GM18873 (cell line): ENCODE results near the gene TLL2.

Experiments used
- ATAC-seq: cut with Tn5 transposase; IDR thresholded peaks from one replicate; pipeline ENCODE4 v1.9.1; 2021; ENCODE audit warnings: mild to moderate bottlenecking, moderate library complexity, moderate number of reproducible peaks; ENCODE audit not compliant: unreplicated experiment, low FRiP score

The TLL2 gene

GRCh38 chr10:96369890-96370583, 143.7 kb downstream of the TLL2 start:
- no peak for ATAC-seq

DNA sequence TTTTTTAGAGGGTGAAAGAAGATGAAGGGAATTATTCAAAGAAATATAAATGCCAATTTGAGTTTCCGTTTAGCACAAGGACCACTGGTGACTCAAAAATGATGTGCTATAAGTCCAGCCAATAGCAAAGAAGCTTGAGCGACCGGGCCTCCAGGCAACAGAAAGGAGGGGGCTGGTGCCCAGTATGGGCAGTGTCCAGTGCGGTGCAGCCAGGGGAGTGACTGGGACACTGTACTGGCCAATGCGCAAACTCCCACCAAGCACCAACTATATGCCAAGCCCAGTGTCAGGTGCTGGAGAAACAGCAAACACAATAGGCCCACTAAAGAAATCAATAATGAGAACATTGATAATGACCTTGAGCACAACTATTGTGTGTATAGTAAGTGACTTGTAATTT, 144.8 kb downstream of the TLL2 start:
- no peak for ATAC-seq

DNA sequence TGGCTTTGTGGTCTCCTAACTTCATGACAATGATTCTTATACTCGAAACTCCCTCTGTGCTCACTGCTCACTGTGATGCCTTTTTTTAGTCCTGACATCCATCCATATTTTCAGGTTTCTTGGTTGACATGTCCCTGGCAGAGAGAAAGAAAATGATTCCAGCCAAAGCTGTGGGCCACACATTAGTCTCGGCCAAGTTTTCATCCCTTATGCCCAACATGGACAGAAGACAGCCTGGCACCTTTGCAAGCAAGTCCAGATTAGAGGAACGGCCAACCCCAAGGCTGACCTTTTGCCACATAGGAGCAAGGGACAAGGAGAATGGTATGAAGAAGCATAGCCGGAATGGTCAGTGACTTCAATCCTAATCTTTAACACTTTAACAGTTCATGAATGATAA, 146.3 kb downstream of the TLL2 start:
- no peak for ATAC-seq

DNA sequence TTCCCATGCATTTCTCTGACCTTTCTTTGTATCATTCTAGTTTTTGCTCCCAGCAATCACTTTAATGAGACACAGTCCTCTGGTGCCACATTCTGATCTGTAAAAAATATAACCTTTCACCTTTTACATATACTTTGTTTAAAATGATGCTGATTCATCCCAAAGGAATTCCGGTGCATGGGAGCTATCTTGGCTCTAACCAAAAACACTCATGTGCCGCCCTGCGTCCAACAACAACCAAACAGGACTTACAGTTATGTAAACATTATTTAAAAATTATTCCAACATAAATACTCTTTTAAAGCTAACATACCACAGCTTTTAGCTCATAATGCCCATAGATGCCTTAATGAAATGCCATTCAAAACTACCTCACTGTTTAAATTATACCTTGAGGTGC, 147.2 kb downstream of the TLL2 start:
- ATAC-seq: no peak

GRCh38 chr10:96365571-96365970, 148.2 kb downstream of the TLL2 start:
- ATAC-seq: no peak

DNA sequence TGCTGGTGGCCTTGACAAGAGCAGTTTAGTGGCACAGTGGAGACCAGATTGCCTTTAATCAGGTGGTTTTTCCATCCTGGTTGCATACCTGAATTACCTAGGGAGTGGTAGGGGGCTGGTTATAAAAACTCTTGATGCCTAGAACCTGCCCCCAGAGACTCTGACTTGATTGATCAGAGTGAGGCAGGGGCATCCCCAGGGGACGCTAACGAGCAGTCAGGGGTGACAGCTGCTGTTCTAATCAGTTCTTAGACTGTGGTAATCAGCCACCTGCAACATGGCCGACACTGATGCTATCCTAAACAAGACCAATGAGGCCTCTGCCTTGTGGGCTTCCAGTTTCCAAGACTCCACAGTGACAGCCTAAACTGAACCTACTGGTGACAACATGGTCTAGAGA, 153.0 kb downstream of the TLL2 start:
- ATAC-seq: no peak

- ATAC-seq: no peak
These were observed 153.4 kb downstream of the TLL2 start for GRCh38 chr10:96360331-96360730.

GRCh38 chr10:96359616-96360015, 154.1 kb downstream of the TLL2 start:
- ATAC-seq: no peak

DNA sequence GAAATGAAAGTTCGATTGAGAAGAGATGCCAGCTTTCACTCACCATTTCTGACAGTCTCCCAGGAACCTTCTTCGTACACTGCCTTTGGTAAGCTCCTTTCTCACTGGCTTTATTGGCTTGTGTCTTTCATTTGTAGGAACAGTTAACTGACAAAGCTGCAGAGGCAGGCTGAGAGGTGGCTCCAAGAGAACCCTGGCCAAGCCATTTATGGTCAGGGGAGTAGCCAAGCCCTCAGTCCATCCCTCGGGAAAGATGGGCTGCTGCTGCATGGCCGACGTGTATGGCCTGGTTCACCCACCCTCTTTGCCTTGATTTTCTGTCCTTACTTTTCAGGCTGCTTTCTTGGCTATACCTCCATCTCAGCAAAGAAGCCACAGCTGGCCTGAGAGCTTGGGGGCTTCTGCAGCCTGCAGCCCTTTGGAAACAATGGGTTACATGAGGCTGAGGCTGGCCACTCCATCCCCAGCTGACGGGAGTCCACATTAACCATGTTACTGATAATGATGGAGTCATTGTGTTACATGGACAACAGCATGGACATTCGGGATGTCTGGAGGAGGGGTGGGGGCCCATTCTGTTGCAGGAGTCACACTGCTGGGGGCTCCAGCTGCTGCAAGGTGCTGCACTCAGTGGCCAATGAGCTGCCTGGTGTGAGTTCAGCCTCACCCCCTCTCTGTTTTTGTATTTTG, 154.7 kb downstream of the TLL2 start, which contains the start of gene OPALIN:
Gene OPALIN (minus strand): TSS at position 152 of the 690 bp plus-strand sequence. CDS start 106 bp downstream, at position 46.
- no peak for ATAC-seq

DNA sequence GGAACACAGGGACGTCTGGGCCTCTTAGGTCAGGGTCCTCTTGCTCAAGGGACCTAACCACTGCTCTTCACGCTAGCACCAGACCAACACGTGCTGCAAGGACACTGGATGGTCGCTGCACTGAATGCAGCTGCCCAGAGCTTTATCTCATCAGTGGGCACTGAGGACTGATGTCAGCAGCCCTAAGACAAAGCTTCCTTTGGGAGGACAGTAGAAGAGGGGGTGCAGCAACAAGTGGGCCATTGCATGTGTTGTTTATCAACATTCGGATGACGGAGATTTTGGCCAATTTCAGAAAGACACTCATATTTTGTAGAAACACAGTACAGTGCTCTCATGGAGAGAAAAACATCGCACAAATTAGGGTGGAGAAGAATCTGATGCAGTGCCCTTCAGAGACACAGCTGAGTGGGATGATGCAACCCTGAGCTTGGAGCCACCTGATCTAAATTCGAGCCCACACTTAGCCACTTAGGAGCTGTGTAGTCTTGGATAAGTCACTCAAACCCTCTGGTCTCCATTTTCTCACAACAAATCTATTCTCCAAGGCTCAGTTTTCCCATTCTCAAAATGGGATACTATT, 156.6 kb downstream of the TLL2 start:
- no peak for ATAC-seq

DNA sequence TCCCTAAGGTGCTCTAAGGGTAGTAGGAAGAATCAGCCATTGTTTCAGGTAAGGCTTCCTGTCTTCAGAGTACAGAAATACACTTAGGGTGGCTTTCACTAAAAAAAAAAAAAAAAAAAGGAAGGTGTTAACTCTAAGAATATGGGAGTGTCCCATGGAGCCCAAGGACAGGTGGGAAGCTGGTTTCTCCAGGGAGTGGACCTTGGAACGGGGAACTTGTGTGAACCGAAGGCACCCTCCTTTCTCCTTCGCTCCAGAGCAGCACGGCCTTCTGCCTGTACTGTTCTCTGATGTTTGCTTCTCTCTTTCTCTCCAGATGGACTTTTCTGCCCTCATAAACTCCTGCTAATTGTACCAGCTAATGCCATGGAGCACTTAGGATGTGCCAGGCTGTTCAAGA, 161.1 kb downstream of the TLL2 start:
- no peak for ATAC-seq

- no peak for ATAC-seq
These were observed 161.7 kb downstream of the TLL2 start for GRCh38 chr10:96352027-96352426.

GRCh38 chr10:96346295-96346694, 167.4 kb downstream of the TLL2 start:
- no peak for ATAC-seq

DNA sequence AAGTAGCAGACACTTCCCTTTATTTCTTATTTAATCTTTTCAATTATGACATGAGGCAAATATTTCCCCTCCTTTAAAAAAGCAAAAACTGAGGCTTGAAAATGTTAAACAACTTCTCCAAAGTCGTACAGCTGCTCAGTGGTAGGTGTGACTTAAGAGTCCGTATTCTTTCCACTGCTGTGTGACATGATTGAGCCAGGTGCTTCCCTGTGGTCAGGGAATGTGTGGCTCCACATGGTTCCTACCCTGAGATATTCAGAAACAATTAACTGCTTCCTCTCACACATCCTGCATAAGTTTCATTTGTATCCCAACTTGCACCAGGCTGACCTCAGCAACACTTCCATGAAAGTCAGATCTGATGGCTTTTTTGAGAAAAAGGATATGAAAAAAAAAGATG, 168.5 kb downstream of the TLL2 start:
- no peak for ATAC-seq

DNA sequence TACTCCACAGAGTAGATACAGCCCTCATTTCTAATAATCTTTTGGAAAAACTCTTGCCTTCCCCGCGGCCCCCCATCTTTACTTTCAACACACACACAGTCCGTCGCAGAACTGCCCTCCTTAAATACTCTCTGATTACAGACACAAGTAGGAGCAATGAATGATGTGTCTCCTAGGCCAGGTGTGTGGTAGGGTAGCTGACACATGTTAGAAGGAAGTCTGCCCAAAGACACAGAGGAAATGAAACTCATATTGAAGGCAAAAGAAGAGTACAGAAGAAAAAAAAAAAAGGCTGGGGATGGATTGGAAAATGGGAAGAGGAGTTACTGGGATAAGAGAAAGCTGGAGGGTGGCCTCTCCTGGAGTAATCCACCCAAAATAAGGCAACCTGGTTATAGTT, 169.5 kb downstream of the TLL2 start:
- no peak for ATAC-seq

DNA sequence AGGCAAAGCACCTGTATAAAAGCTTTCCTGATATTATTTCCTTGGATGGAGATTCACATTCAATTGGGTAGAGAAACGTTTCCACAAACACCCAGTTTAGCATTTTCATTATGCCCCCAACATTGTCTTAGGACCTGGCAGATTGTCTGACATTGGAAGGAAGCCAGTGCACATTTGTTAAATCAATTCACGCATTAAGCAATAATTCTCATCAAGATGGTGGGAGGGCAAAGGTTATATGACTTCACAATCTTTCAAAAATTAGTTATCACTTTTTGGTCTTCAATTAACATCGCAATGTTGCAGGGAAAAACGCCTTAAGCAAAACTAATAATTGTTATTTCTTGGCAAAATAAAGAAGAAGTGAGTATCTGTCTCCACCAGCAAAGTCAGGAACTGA, 171.3 kb downstream of the TLL2 start:
- no peak for ATAC-seq

DNA sequence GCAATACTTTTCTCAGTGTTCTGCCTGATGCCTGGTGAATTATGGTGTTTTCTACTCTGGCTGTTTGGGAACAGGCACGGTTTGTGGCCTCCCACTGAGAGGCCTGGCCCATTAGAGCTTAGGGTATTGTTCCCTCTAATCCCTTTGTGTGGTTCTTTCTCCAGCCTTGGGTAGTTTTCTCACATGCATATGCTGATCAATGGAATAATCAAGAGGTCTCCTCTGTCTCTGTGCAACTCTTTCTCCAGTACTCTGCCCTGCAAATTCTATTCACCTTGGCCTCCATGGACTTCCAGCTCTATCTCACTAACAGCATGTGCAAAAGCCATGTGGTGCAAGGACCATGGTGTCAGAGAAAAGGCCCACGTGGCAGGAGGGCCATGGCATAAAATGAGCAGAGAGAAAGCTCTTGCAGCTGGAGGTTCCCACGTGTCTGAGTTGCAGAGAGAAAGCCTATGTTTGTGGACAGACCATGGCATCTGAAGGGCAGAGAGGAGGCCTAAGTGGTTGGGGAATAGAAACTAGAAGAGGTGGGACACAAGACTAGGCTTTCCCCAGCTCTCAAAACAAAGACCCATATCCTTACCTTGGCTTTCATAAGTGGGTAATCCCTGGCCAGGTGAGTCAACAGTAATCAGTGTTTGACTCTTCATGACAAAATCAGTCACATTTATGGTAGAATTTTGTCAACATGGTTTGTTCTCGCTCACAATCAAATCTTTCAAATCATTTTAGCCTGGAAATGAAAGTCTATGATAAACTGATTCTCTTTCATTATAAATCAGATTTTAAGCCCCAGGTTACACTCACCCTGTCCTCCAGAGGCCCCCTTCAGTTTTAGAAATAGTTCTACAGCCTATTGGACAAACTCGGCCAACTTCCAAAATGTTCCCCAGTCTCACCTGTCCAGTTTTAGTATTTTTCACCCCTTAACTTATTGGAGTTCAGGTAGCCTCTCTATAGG, 172.2 kb downstream of the TLL2 start:
- no peak for ATAC-seq

GRCh38 chr10:96339956-96340904, 173.5 kb downstream of the TLL2 start:
- no peak for ATAC-seq

- ATAC-seq: no peak
These were observed 174.3 kb downstream of the TLL2 start for GRCh38 chr10:96339383-96339782.
